K562 (cell line): Measurements from ENCODE around the gene CHML. TPM values are rescaled to one million over a fixed set of nuclear protein-coding genes. Genes with fewer than 3 reads are reported as not detected.

Experiments used
- ATAC-seq: fragments of 200-7000 bp; cut with Tn5 transposase; 3 replicates; pipeline ENCODE4 v1.9.1; 2020; ENCODE audit warnings: moderate library complexity
- BruUV-seq: library from RNA; stranded (reverse); fragments of 400-500 nt; replicated peaks from 2 replicates; lab custom pipeline; 2021; lab: Mats Ljungman, UMichigan
- CTCF ChIA-PET: fragments of 300-600 bp; formaldehyde crosslinking; extraction: SDS; loops from one replicate; lab custom pipeline; 2021; ENCODE audit warnings: low intra/inter-chr PET ratio; lab: Yijun Ruan, JAX
- POLR2A ChIA-PET: fragments of 300-600, 350-650 bp; sonication (Branson Sonifier 250); formaldehyde crosslinking; extraction: SDS; loops from one replicate; lab custom pipeline; 2021; ENCODE audit warnings: antibody characterized with exemption, inconsistent platforms; lab: Yijun Ruan, JAX
- DNase-seq, 4 experiments: peaks; one replicate each; pipeline versions ENCODE4 v3.0.0 to v3.0.0-alpha.2; 2011 to 2018; ENCODE audit warnings: low spot score in 3 of 4, mixed read lengths in 3 of 4; ENCODE audit errors: extremely low read depth in 1 of 4
- FAIRE-seq: peaks from 2 replicates; lab custom pipeline; 2011; peaks lifted over from hg19 to GRCh38; lab: Jason Lieb, UNC
- H2AFZ ChIP-seq: 2 replicates; pipeline ENCODE4 v1.6.0; 2011; ENCODE audit warnings: low read depth, low read length, control low read depth, inconsistent platforms
- H3K27ac ChIP-seq: fragments of 200-600 bp; 3 replicates; pipeline ENCODE4 v1.8.0; 2011; ENCODE audit warnings: low read depth, mild to moderate bottlenecking, control low read depth, inconsistent platforms, low read length, moderate library complexity, mixed read lengths; ENCODE audit errors: extremely low read depth
- H3K27me3 ChIP-seq, 2 experiments: fragments of 300-600 bp in 1 of 2; 2 replicates in 1 of 2; 3 replicates in 1 of 2; pipeline versions ENCODE4 v1.6.0 to v1.8.0; 2011; ENCODE audit warnings: inconsistent platforms in 2 of 2, low read length in 2 of 2, mild to moderate bottlenecking in 1 of 2, mixed read lengths in 1 of 2, moderate library complexity in 1 of 2; ENCODE audit not compliant: control insufficient read depth in 2 of 2, insufficient read depth in 2 of 2
- H3K36me3 ChIP-seq: fragments of 300-600 bp; 3 replicates; pipeline ENCODE4 v1.8.0; 2011; ENCODE audit warnings: mild to moderate bottlenecking, low read length, inconsistent platforms; ENCODE audit not compliant: control insufficient read depth, insufficient read depth
- H3K4me1 ChIP-seq, 2 experiments: fragments of 200-600 bp in 1 of 2; replicated peaks in 1 of 2; 2 replicates in 1 of 2; 3 replicates in 1 of 2; pipeline versions ENCODE4 v1.5.1 to v1.8.0; 2011; ENCODE audit warnings: inconsistent platforms in 2 of 2, low read length in 2 of 2, mild to moderate bottlenecking in 1 of 2, mixed read lengths in 1 of 2, moderate library complexity in 1 of 2; ENCODE audit not compliant: control insufficient read depth in 2 of 2, insufficient read depth in 2 of 2
- H3K4me2 ChIP-seq: 2 replicates; pipeline ENCODE4 v1.6.1; 2011; ENCODE audit warnings: low read length, control low read depth, inconsistent platforms, mixed read lengths; ENCODE audit not compliant: insufficient read depth
- H3K4me3 ChIP-seq: fragments of 200-600 bp; sonication (generic), shearing (Covaris generic); 2 replicates; pipeline ENCODE4 v1.5.1; 2016; ENCODE audit warnings: control low read depth, inconsistent platforms
- H3K79me2 ChIP-seq: fragments of 200-600 bp; 3 replicates; pipeline ENCODE4 v1.8.0; 2011; ENCODE audit warnings: low read length, inconsistent platforms; ENCODE audit not compliant: control insufficient read depth, insufficient read depth
- H3K9ac ChIP-seq, 2 experiments: 2 replicates each; pipeline versions ENCODE4 v1.6.0 to v1.6.1; 2011; ENCODE audit warnings: low read depth in 2 of 2, low read length in 2 of 2, control low read depth in 1 of 2, inconsistent platforms in 1 of 2, mild to moderate bottlenecking in 1 of 2, mixed read lengths in 1 of 2; ENCODE audit not compliant: insufficient read depth in 1 of 2
- H3K9me1 ChIP-seq: one replicate; pipeline ENCODE4 v1.6.0; 2011; ENCODE audit warnings: inconsistent platforms, mild to moderate bottlenecking, low read length, moderate library complexity; ENCODE audit not compliant: control insufficient read depth, insufficient read depth
- H3K9me3 ChIP-seq: replicated peaks from 2 replicates; pipeline ENCODE4 v1.5.1; 2011; ENCODE audit warnings: low read depth, low read length, inconsistent platforms; ENCODE audit not compliant: control insufficient read depth, insufficient read depth
- H4K20me1 ChIP-seq: replicated peaks from 2 replicates; pipeline ENCODE4 v1.6.1; 2011; ENCODE audit warnings: low read length, inconsistent platforms, mixed read lengths; ENCODE audit not compliant: control insufficient read depth, insufficient read depth
- CREM ChIP-seq: IDR thresholded peaks from 2 replicates; pipeline ENCODE4 v1.6.1; 2014; ENCODE audit warnings: antibody characterized with exemption, low read depth
- ETV5 ChIP-seq: sonication (generic); formaldehyde crosslinking; IDR thresholded peaks from 2 replicates; pipeline ENCODE4 v1.4.0; 2020; ENCODE audit warnings: low read depth, mild to moderate bottlenecking, missing genetic modification reagents
- KLF16 ChIP-seq: IDR thresholded peaks from 2 replicates; pipeline ENCODE4 v1.6.1; 2016; ENCODE audit warnings: antibody characterized with exemption
- MCM2 ChIP-seq: fragments of 450-650 bp; IDR thresholded peaks from 2 replicates; pipeline ENCODE4 v1.6.1; 2017; ENCODE audit warnings: low read depth, mild to moderate bottlenecking
- SMAD3 ChIP-seq: fragments of 450-650 bp; formaldehyde crosslinking; conservative IDR thresholded peaks from 2 replicates; pipeline ENCODE4 v1.4.0; 2020; ENCODE audit warnings: mild to moderate bottlenecking
- STAT5A ChIP-seq: IDR thresholded peaks from 2 replicates; pipeline ENCODE4 v1.6.1; 2012; ENCODE audit warnings: low read length, inconsistent platforms, borderline replicate concordance
- TCF3 ChIP-seq: sonication (generic); formaldehyde crosslinking; IDR thresholded peaks from 2 replicates; pipeline ENCODE4 v1.4.0; 2020; ENCODE audit warnings: mild to moderate bottlenecking, missing genetic modification reagents
- ZNF24 ChIP-seq: fragments of 450-650 bp; IDR thresholded peaks from 2 replicates; pipeline ENCODE4 v1.6.1; 2016
- WGBS: fragments of 100-300 bp; shearing (Covaris generic); methylation state at CpG from one replicate; pipeline ENCODE4 v1.1.6; 2016; ENCODE audit warnings: low coverage, mixed read lengths; ENCODE audit not compliant: insufficient coverage; ENCODE audit errors: missing lambda C conversion rate; 5-methylcytosine and 5-hydroxymethylcytosine counted together
- in situ Hi-C: fragments of 300-500 bp; cut with MboI; formaldehyde crosslinking; loops from 4 replicates; pipeline ENCODE4 v1.15.0; 2018; ENCODE audit warnings: inconsistent platforms, mixed read lengths
- intact Hi-C: fragments of 100-400 bp; cut with micrococcal nuclease; formaldehyde crosslinking; loops from 2 replicates; pipeline ENCODE4 v1.14.2; 2022
- polyA plus RNA-seq, 8 experiments: library from polyadenylated mRNA; depleted of rRNA in 4 of 8; stranded (reverse) in 5 of 8; unstranded in 3 of 8; fragments of >200 nt; fragmentation: Nextera tagmentation in 2 of 8; fragmentation: Illumina TruSeq in 1 of 8; extraction: Ambion mirVana in 2 of 8; extraction: Trizol in 1 of 8; gene quantifications; 2 replicates each; pipeline versions ENCODE4 v1.2.1 to v1.2.3, GENCODE V29; 2011 to 2014; ENCODE audit warnings: inconsistent platforms in 1 of 8, missing spikeins in 1 of 8
- total RNA-seq, 7 experiments: library from RNA; depleted of rRNA in 6 of 7; stranded (reverse); fragments of >200 nt in 6 of 7; fragmentation: Illumina TruSeq in 2 of 7; extraction: Trizol in 2 of 7; gene quantifications; 2 replicates each; pipeline versions ENCODE4 v1.2.1 to v1.2.3, GENCODE V29; 2011 to 2021; ENCODE audit warnings: low replicate concordance in 1 of 7

The CHML gene
- total and polyA plus RNA-seq, 9 of the 15 experiments (the other 6 are each of a cell fraction or from before 2014, with no cell fraction given): 13.0 to 88.3 (median 62.8) TPM

DNA sequence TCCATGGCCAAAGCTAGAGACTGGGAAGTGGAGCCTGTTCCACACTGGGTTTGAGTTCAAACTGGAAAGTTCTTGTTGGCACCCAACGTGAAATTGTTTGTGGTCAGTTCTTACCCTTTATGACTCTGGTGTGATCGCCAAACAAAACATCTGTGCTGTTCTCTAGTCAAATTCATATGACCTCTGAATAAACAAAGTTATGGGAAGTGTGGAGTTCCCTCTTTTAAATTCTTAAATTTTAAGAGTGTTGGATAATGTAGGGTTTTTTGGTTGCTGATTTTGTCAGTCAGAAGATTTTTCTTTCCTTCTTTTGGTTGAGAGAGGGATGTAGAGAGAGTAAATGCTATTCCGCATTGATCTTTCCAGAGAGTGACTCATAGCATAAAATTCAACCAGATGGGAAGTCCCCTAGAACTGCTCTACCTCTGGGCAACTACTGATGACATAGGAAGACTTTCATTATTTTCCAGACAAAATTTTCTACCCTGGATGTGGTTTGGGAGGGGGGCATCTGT, 36.4 kb downstream of the CHML start:
- ChIA-PET CTCF (no interaction called here), POLR2A (no interaction called here)
- intact Hi-C loops: no loop called here
- no peaks in the 10 kb centered on the region for H4K20me1 ChIP-seq
- H3K4me2 ChIP-seq: no peak overlapping the region
- no peaks in the 10 kb centered on the region; the same call in 2 of the 3 replicates for H3K36me3 ChIP-seq
- no peaks in the 10 kb centered on the region for H3K79me2 ChIP-seq
- no peak overlapping the region for H3K27ac ChIP-seq
- in situ Hi-C loops: loop anchor here (25.0 kb wide), 1 partner anchor 384 kb away; the partner anchor contains the start of gene MAP1LC3C
- H3K4me1 ChIP-seq: peaks cover 0 to 5% of the 10 kb centered on the region in 2 experiments; a peak in 2 of 5 replicates
- no peaks in the 10 kb centered on the region for H3K9me3 ChIP-seq
- BruUV-seq: no TSS peak
- H2AFZ ChIP-seq: no peak overlapping the region
- no peaks in the 10 kb centered on the region for H3K9me1 ChIP-seq
- H3K4me3 ChIP-seq: no peak overlapping the region
- 54% methylated on average over 3 of the region's 3 CpGs for WGBS
- DNase-seq (no peak), ATAC-seq (no peak), FAIRE-seq (no peak)
- no peak overlapping the region for H3K9ac ChIP-seq
- no peak for TF ChIP-seq SMAD3 (CRISPR knock-in tag)
- TF ChIP-seq ETV5: no peak
- TF ChIP-seq ZNF24: no peak
- no peak for TF ChIP-seq KLF16
- TF ChIP-seq MCM2: no peak
- no peak for TF ChIP-seq CREM
- no peak for TF ChIP-seq STAT5A
- TF ChIP-seq TCF3 (CRISPR knock-in tag): no peak
- no peaks in the 10 kb centered on the region for H3K27me3 ChIP-seq
